ENCODE results near the gene DAND5. TPM values are rescaled to one million over a fixed set of nuclear protein-coding genes. Genes with fewer than 3 reads are reported as not detected.

DAND5 gene
- polyA plus RNA-seq, 2 of the 4 experiments (the other 2 are of a cell fraction), result 0.12 to 0.21 TPM

GRCh38 chr19:13018035-13018914, 48.9 kb downstream of the DAND5 start:
- DNase-seq (ENCODE audit: low read depth in 1 of 2, low spot score in 1 of 2), result no peak
- H3K4me2 ChIP-seq, result no peak overlapping the region
- no peak overlapping the region for H3K4me3 ChIP-seq
- ChIA-PET POLR2A (no interaction called here), CTCF (interaction anchor here (0.6 to 2.2 kb wide), 3 partner anchors 8 to 21 kb away, joined by 3 to 5 read pairs (median 4); no protein-coding TSS in a partner anchor)
- H3K4me1 ChIP-seq, result no peaks in the 10 kb centered on the region
- no peak overlapping the region for H3K27ac ChIP-seq
- no peak for FAIRE-seq
- WGBS (ENCODE audit: missing lambda C conversion rate), result 82% methylated on average over 13 of the region's 21 CpGs
- TF ChIP-seq HOXB5 (CRISPR knock-in tag; IDR thresholded peaks at IDR 0.05), result no peak
- no peak for TF ChIP-seq FOXS1 (CRISPR knock-in tag; IDR thresholded peaks at IDR 0.05)
- TF ChIP-seq HOXB13 (CRISPR knock-in tag; IDR thresholded peaks at IDR 0.05; ENCODE audit: low read depth), result no peak
- TF ChIP-seq ZSCAN20 (CRISPR knock-in tag; IDR thresholded peaks at IDR 0.05), result no peak
- TF ChIP-seq ESRRA (IDR thresholded peaks at IDR 0.05; ENCODE audit: borderline replicate concordance, low read length), result no peak
- no peak for TF ChIP-seq HEYL (CRISPR knock-in tag; IDR thresholded peaks at IDR 0.05)
- TF ChIP-seq NR3C1 (IDR thresholded peaks at IDR 0.05), result no peak
- TF ChIP-seq RAD21 (conservative IDR thresholded peaks at IDR 0.05 in 1 of 2, IDR thresholded peaks at IDR 0.05 in 1 of 2), result no peak
- ATAC-seq, result no peak
- H3K9me3 ChIP-seq, result no peaks in the 10 kb centered on the region

- H3K4me2 ChIP-seq, result no peak overlapping the region
- TF ChIP-seq BCL3 (IDR thresholded peaks at IDR 0.05), result no peak
- no peak for TF ChIP-seq MAX (IDR thresholded peaks at IDR 0.05)
- no peak for TF ChIP-seq EHMT2 (IDR thresholded peaks at IDR 0.05; ENCODE audit: low read depth)
- no peak for TF ChIP-seq POLR2A (IDR thresholded peaks at IDR 0.05; ENCODE audit: low read length)
- TF ChIP-seq JUNB (IDR thresholded peaks at IDR 0.05), result no peak
- no peak for TF ChIP-seq ZFP36 (IDR thresholded peaks at IDR 0.05; ENCODE audit: borderline replicate concordance, partially characterized antibody)
- no peak for TF ChIP-seq EP300 (IDR thresholded peaks at IDR 0.05)
- no peak for TF ChIP-seq CHD4 (IDR thresholded peaks at IDR 0.05; ENCODE audit: borderline replicate concordance)
- no peak for TF ChIP-seq GATA3 (IDR thresholded peaks at IDR 0.05; ENCODE audit: borderline replicate concordance)
- no peak for TF ChIP-seq PHF8 (IDR thresholded peaks at IDR 0.05; ENCODE audit: borderline replicate concordance, low read depth)
- TF ChIP-seq RCOR1 (IDR thresholded peaks at IDR 0.05; ENCODE audit: low read depth, low read length), result no peak
- TF ChIP-seq SREBF2 (IDR thresholded peaks at IDR 0.05), result no peak
- no peak for TF ChIP-seq BHLHE40 (IDR thresholded peaks at IDR 0.05; ENCODE audit: low read depth, low read length)
- no peak for TF ChIP-seq JUN (IDR thresholded peaks at IDR 0.05)
- H3K4me3 ChIP-seq, result no peak overlapping the region
- 81% methylated on average over 4 of the region's 4 CpGs for WGBS (ENCODE audit: missing lambda C conversion rate)
- DNase-seq (ENCODE audit: low read depth in 1 of 2, low spot score in 1 of 2) (no peak), ATAC-seq (no peak), FAIRE-seq (no peak)
- POLR2A ChIA-PET, result no interaction called here
- H3K4me1 ChIP-seq, result 0 out of 3 replicates have a peak, but pooled peaks cover 4% of the 10 kb centered on the region
- CTCF ChIA-PET, result no interaction called here
- H3K9me3 ChIP-seq, result no peaks in the 10 kb centered on the region
- H3K27ac ChIP-seq, result no peak overlapping the region
Observed at GRCh38 chr19:13019332-13019731, 50.0 kb downstream of the DAND5 start.

- TF ChIP-seq HDAC2 (IDR thresholded peaks at IDR 0.05) (no peak), GATA3 (IDR thresholded peaks at IDR 0.05; ENCODE audit: borderline replicate concordance) (no peak), ZSCAN20 (CRISPR knock-in tag; IDR thresholded peaks at IDR 0.05) (no peak), CEBPB (IDR thresholded peaks at IDR 0.05) (no peak), PBX3 (IDR thresholded peaks at IDR 0.05) (no peak), SREBF2 (IDR thresholded peaks at IDR 0.05) (no peak), POLR2A (IDR thresholded peaks at IDR 0.05; ENCODE audit: low read length) (no peak), NFE2L2 (conservative IDR thresholded peaks at IDR 0.05; ENCODE audit: low read length) (no peak), HOXB5 (CRISPR knock-in tag; IDR thresholded peaks at IDR 0.05) (no peak), BCL3 (IDR thresholded peaks at IDR 0.05) (no peak), ZC3H11A (IDR thresholded peaks at IDR 0.05) (no peak), JUN (IDR thresholded peaks at IDR 0.05) (no peak), EP300 (IDR thresholded peaks at IDR 0.05) (no peak), HEYL (CRISPR knock-in tag; IDR thresholded peaks at IDR 0.05) (no peak), MAFK (IDR thresholded peaks at IDR 0.05; ENCODE audit: partially characterized antibody) (no peak), KDM5A (IDR thresholded peaks at IDR 0.05) (no peak), EHMT2 (IDR thresholded peaks at IDR 0.05; ENCODE audit: low read depth) (no peak)
- DNase-seq (ENCODE audit: low read depth in 1 of 2, low spot score in 1 of 2), result no peak
- 86% methylated on average over 7 of the region's 7 CpGs for WGBS (ENCODE audit: missing lambda C conversion rate)
- CTCF ChIA-PET, result no interaction called here
- no peak for ATAC-seq
- Histone ChIP-seq H3K4me2 (no peak overlapping the region), H3K9me3 (no peaks in the 10 kb centered on the region), H3K4me1 (0 out of 3 replicates have a peak, but pooled peaks cover 4% of the 10 kb centered on the region), H3K4me3 (no peak overlapping the region), H3K27ac (no peak overlapping the region)
- POLR2A ChIA-PET, result no interaction called here
- FAIRE-seq, result no peak
Observed at GRCh38 chr19:13020002-13020414, 50.6 kb downstream of the DAND5 start.

Measured in A549 (cell line).